Inferior parietal cortex (tissue), 1 donor: ENCODE measurements around the gene NEK5.
"Not testable (repeated sequence)": the region's sequence is repeated elsewhere in the genome, so short reads cannot be mapped to it uniquely, and the experiment has no call there.

Source experiments
- DNase-seq: peaks from one replicate; pipeline ENCODE4 v3.0.0-alpha.2; 2016; ENCODE audit errors: extremely low spot score

The NEK5 gene

DNA sequence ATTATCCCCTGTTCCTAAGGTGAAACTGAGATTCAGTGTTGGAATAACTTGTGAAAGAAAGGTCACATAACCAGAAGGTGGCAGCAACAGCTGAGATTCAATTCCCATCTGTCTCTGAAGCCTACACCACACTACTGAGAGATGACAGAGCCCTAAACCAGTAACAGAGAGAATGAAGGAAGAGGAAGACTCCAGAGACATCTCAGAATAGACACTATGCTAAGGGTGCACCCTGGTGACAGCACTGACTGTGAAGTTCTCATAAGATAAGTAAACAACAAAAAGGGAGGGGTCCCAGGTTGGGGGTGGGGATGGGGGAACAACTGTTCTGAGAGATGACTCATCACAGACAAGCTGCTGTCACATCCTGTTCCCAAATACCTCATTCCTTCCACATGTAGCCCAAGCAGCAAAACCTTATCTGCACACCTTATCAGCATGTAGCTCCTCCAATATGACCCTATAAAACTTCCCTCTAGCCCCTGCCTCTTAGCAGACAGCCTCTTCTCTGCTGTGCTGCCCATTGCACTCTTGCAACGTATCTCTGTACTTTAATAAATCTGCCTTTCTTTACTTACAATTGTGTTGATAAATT, 57.8 kb downstream of the NEK5 start:
- no peak for DNase-seq

DNA sequence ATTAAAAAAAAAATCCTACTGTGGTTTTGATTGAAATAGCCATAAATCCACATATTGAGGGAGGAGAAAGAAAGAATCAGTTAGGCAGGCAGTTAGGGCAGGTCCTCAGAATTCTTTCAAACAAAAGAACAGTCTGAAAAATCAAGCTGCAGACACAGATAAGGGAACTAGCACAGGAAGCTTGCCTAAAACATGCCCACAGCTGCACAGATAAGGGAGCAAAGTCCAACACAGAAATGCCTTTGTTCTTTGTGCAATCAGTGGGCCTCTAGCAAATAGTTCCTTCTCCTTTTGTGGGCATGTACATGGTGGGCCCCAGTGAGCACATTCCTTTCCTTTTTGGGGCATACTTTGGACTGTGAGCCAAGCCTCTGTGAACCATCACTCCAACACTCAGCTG, 61.6 kb downstream of the NEK5 start:
- DNase-seq: no peak

DNA sequence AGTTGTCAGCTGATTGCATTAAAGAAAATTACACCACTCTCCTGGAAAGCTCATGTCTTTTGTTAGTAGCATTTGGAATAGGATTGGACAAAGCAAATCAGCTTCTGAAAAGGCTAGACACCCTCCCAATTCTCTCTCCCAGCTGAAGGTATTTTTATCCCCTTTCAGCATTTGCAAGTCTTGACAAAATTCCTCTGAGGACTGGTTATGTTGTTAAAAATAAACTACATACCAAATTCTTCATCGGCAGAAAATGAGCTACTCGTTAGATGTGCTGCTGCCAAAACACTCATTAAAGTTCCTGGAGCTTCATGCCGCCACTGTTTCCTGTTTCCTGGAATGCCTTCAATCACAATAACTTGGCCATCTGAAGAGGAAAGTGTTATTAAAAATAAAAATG, 67.3 kb downstream of the NEK5 start:
- DNase-seq: peak; percentile 13

DNA sequence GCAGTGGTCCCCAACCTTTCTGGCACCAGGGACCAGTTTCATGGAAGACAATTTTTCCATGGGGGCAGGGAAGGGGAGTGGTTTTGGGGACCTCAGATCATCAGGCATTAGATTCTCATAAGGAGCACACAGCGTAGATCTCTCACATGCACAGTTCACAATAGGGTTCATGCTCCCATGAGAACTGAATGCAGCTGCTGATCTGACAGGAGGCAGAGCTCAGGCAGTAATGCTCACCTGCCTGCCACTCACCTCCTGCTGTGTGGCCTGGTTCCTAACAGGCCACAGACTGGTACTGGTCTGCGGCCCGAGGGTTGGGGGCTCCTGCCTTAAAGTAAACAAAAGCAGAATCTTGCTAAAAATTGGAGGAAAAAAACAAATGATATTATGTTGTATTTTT, 67.8 kb downstream of the NEK5 start:
- DNase-seq: not testable (repeated sequence)

GRCh38 chr13:52053460-52053859, 75.4 kb downstream of the NEK5 start:
- no peak for DNase-seq

GRCh38 chr13:52051400-52051799, 77.5 kb downstream of the NEK5 start:
- no peak for DNase-seq

DNA sequence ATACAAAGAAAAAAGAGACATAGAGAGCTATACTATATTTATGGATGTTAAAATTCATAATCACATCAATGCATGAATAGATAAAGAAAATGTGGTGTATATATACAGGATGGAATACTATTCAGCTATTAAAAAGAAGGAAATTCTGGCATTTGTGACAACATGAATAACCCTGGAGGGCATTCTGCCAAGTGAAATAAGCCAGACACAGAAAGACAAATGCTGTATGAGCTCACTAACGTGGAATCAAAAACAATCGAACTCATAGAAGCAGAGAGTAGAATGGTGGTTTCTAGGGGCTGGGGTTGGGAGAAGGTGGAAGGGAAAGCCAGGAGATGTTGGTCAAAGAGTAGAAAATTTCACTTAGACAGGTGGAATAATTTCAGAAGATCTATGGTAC, 80.4 kb downstream of the NEK5 start:
- DNase-seq: no peak

DNA sequence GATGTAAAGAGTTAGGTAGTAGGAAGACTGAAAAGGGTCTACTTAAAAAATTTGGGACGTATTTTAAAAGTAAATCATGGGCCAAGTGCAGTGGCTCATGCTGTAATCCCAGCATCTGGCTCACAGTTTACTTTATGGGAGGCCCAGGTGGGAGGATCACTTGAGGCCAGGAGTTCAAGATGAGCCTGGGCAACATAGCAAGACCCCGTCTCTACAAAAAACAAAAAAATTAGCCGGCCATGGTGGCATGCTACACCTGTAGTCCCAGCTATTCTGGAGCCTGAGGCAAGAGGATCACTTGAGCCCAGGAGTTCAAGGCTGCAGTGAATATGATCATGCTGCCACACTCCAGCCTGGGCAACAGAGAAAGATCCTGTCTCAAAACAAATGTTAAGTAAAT, 81.4 kb downstream of the NEK5 start:
- no peak for DNase-seq

- no peak for DNase-seq
Measured at GRCh38 chr13:52043675-52044074, 85.2 kb downstream of the NEK5 start.

DNA sequence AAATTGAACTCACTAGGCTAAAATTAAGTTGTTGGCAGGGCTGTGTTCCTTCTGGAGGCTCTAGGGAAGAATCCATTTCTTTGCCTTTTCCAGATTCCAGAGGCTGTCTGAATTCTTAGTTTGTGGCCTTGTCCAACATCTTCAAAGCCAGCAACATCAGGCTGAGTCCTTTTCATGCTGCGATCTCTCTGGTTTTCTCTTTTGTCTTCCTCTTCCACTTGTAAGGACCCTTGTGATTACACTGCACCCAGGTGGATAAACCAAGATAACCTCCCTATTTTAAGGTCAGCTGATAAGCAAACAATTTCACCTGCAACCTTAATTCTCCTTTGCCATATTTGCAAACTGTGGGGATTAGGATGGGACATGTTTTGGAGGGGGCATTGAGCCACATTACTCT, 92.8 kb downstream of the NEK5 start:
- no peak for DNase-seq

DNA sequence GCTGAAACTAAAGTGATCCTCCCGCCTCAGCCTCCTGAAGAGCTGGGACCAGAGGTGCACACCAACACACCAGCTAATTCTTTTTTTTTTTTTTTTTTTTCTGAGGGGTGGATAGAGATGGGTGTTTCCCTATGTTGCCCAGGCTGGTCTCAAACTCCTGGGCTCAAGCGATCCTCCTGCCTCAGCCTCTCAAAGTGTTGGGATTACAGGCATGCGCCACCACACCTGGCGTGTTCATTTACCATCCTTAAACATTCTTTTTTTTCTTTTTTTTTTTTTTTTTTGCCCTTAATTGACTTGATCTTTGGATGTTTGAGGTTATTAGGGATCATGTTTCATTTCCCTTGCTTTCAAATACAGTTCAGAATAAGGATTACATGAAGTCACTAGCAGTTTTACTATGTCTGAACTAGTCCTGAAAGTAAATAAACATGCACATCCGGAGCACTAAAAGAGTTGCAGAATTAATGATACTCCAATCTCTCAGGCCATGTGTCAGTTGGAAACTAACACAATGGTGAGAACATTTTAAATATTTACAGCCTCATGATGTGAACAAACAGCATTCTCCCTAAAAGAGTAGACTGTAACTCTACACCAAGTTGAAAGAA, 94.2 kb downstream of the NEK5 start:
- no peak for DNase-seq

DNA sequence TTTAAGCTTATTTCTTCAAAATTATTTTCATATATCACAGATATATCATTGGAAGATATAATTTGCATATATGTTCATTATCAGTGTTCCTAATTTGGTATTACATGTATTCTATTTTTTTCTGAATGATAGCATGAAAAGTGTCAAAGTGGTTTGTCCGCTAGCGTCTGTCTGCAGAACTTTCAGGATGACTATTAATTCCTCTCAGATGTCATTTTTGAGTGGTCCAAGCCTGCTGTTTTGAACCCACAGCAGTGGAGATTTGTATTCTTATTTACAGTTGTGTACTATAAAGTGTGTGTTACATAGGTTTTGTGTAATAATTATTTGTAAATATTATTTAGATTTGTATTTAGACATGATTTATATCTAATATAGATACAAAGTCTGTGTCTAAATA, 95.8 kb downstream of the NEK5 start:
- no peak for DNase-seq

- not testable (repeated sequence) for DNase-seq
Measured at GRCh38 chr13:52030401-52030800, 98.5 kb downstream of the NEK5 start.

- no peak for DNase-seq
Measured at GRCh38 chr13:52029569-52029968, 99.3 kb downstream of the NEK5 start.

DNA sequence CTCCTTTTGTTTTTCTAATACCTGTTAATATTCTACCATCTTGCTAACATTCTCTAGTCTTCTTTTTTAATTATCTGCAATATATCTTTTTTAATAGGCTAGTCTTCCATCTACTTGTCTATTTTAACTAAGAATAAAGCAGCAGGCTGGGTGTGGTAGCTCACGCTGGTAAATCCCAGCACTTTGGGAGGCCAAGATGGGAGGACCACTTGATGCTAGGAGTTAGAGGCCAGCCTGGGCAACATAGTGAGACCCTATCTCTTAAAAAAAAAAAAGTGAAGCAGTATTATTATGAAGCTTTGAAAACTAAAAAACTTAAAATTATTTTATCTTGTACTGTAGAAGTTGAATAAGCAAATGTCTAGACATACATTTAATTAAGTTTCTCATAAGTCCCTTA, 101.0 kb downstream of the NEK5 start:
- DNase-seq: no peak

- no peak for DNase-seq
Measured at GRCh38 chr13:52026246-52026626, 102.6 kb downstream of the NEK5 start.

GRCh38 chr13:52025475-52026245, 103.2 kb downstream of the NEK5 start:
- no peak for DNase-seq

DNA sequence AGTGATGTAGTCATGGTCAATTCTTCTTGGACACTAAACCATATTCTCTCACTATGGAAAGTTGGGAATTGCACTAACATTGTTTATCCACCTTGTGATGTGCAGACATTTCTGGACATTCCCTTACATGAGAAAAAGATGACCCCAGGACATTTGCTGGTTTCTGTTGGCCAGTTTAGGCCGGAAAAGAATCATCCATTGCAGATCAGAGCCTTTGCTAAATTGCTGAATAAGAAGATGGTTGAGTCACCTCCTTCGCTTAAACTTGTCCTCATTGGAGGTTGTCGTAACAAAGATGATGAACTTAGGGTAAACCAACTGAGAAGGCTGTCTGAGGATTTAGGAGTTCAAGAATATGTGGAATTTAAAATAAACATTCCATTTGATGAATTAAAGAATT, 104.4 kb downstream of the NEK5 start, which contains the start of gene UTP14C:
Gene UTP14C (plus strand): TSS at position 211 of the 400 bp plus-strand sequence. CDS start 4,114 bp downstream, outside the sequence.
- DNase-seq: no peak

DNA sequence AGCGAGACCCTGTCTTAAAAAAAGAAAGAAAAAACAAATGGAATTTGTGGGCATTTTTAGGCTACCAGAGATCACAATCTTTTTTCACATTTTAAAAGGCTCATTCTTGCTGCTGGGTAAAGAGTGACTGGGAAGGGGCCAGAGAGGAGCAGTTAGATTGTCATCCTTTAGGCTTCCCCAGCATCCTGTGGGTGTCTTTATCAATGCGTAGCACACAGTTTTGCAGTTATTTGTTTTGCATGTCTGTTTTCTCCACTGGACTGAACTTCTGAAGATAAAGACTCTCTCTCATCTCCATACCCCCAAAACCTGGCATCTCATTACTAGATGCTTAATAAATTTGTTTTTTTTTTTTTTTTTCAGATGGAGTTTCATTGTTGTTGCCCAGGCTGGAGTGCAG, 106.5 kb downstream of the NEK5 start:
- DNase-seq: no peak

- no peak for DNase-seq
Measured at GRCh38 chr13:52020191-52020590, 108.7 kb downstream of the NEK5 start.

DNA sequence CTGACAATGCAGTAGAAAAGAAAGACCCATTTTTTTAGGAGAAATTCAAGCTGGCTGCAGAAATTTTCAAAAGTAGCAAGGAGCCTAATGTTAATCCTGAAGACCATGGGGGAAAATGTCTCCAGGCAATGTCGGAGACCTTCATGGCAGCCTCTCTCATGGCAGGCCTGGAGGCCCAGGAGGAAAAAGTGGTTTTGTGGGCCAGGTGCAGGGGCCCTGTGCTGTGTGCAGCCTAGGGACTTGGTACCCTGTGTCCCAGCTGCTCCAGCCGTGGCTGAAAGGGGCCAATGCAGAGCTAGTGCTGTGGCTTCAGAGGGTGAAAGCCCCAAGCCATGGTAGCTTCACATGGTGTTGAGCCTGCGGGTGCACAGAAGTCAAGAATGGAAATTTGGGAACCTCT, 112.6 kb downstream of the NEK5 start:
- no peak for DNase-seq

GRCh38 chr13:52012512-52012836, 116.4 kb downstream of the NEK5 start:
- DNase-seq: no peak
